ENCODE measurements around the gene EGFR.
A peak's percentile ranks its signal among the peaks of the same experiment; 100 is the strongest.

The EGFR gene

GRCh38 chr7:54985426-54986330 lies 33.1 kb upstream of the EGFR start:
- peak; percentile 94 for DNase-seq (ENCODE audit: low read depth)
- H3K4me3 ChIP-seq (ENCODE audit: control insufficient read depth, low read depth, low read length) = no peak overlapping the region
- TF ChIP-seq CTCF (conservative IDR thresholded peaks at IDR 0.05; ENCODE audit: control insufficient read depth, insufficient read depth, low read depth, low read length) = no peak

- TF ChIP-seq CTCF (conservative IDR thresholded peaks at IDR 0.05; ENCODE audit: control insufficient read depth, insufficient read depth, low read depth, low read length) = no peak
- no peak for DNase-seq (ENCODE audit: low read depth)
- H3K4me3 ChIP-seq (ENCODE audit: control insufficient read depth, low read depth, low read length) = no peak overlapping the region
These were observed 32.1 kb upstream of the EGFR start for GRCh38 chr7:54986716-54987115.

- H3K4me3 ChIP-seq (ENCODE audit: control insufficient read depth, low read depth, low read length) = no peak overlapping the region
- DNase-seq (ENCODE audit: low read depth) = no peak
- TF ChIP-seq CTCF (conservative IDR thresholded peaks at IDR 0.05; ENCODE audit: control insufficient read depth, insufficient read depth, low read depth, low read length) = no peak
These were observed 31.0 kb upstream of the EGFR start for GRCh38 chr7:54987772-54988171.

- TF ChIP-seq CTCF (conservative IDR thresholded peaks at IDR 0.05; ENCODE audit: control insufficient read depth, insufficient read depth, low read depth, low read length) = no peak
- no peak overlapping the region for H3K4me3 ChIP-seq (ENCODE audit: control insufficient read depth, low read depth, low read length)
- DNase-seq (ENCODE audit: low read depth) = no peak
These were observed 30.3 kb upstream of the EGFR start for GRCh38 chr7:54988516-54988915.

GRCh38 chr7:54989453-54990225 lies 29.2 kb upstream of the EGFR start:
- H3K4me3 ChIP-seq (ENCODE audit: control insufficient read depth, low read depth, low read length) = no peak overlapping the region
- peak; percentile 33 for DNase-seq (ENCODE audit: low read depth)
- TF ChIP-seq CTCF (conservative IDR thresholded peaks at IDR 0.05; ENCODE audit: control insufficient read depth, insufficient read depth, low read depth, low read length) = no peak

- no peak overlapping the region for H3K4me3 ChIP-seq (ENCODE audit: control insufficient read depth, low read depth, low read length)
- no peak for DNase-seq (ENCODE audit: low read depth)
- TF ChIP-seq CTCF (conservative IDR thresholded peaks at IDR 0.05; ENCODE audit: control insufficient read depth, insufficient read depth, low read depth, low read length) = no peak
These were observed 27.5 kb upstream of the EGFR start for GRCh38 chr7:54991341-54991740.

All from fibroblast of mammary gland (primary cell).